Lower lobe of right lung (tissue), 2 donors: ENCODE data around the gene CSH2. TPM values are rescaled to one million over a fixed set of nuclear protein-coding genes. Genes with fewer than 3 reads are reported as not detected.
"Not testable (repeated sequence)": the region's sequence is repeated elsewhere in the genome, so short reads cannot be mapped to it uniquely, and the experiment has no call there.

Experiments used
- ATAC-seq, 2 donors: fragments of 200-7000 bp; cut with Tn5 transposase; one replicate each; pipeline ENCODE4 v1.9.1; 2020 to 2022; ENCODE audit warnings: mild to moderate bottlenecking in 2 of 2, moderate library complexity in 2 of 2
- DNase-seq: peaks from one replicate; pipeline ENCODE4 v3.0.0-alpha.2; 2020
- H3K27ac ChIP-seq: fragments of 200-600 bp; one replicate; pipeline ENCODE4 v1.8.0; 2022
- H3K27me3 ChIP-seq: fragments of 200-600 bp; one replicate; pipeline ENCODE4 v1.8.0; 2022; ENCODE audit warnings: low read depth
- H3K36me3 ChIP-seq: fragments of 200-600 bp; one replicate; pipeline ENCODE4 v1.8.0; 2022; ENCODE audit warnings: mild to moderate bottlenecking
- H3K4me1 ChIP-seq: fragments of 200-600 bp; one replicate; pipeline ENCODE4 v1.8.0; 2022
- H3K4me3 ChIP-seq: fragments of 200-600 bp; one replicate; pipeline ENCODE4 v1.8.0; 2022; ENCODE audit warnings: mild to moderate bottlenecking
- H3K9me3 ChIP-seq: fragments of 200-600 bp; one replicate; pipeline ENCODE4 v1.8.0; 2022
- CTCF ChIP-seq: fragments of 200-600 bp; IDR thresholded peaks from one replicate; pipeline ENCODE4 v1.8.0; 2022; ENCODE audit warnings: antibody characterized with exemption, mild to moderate bottlenecking
- intact Hi-C: fragments of 100-400 bp; cut with DNase I; formaldehyde crosslinking; loops from one replicate; pipeline ENCODE4 v1.11.0; 2022
- long read RNA-seq: library from polyadenylated mRNA; unstranded; transcript quantifications from one replicate; pipeline ENCODE4 v2.0.0, GENCODE V29; 2021
- total RNA-seq: library from RNA; stranded (reverse); fragmentation: NEBNext Ultra II Directional; extraction: Animal tissue kit (Norgen Biotek cat#: 25700); gene quantifications from one replicate; pipeline ENCODE4 v1.2.1, GENCODE V29; 2021
- donor health status: DM: no; HTN: yes; CAD: no; lungs with severe emphysema.

CSH2 gene
- not detected for total RNA-seq
- long read RNA-seq: 0 reads

DNA sequence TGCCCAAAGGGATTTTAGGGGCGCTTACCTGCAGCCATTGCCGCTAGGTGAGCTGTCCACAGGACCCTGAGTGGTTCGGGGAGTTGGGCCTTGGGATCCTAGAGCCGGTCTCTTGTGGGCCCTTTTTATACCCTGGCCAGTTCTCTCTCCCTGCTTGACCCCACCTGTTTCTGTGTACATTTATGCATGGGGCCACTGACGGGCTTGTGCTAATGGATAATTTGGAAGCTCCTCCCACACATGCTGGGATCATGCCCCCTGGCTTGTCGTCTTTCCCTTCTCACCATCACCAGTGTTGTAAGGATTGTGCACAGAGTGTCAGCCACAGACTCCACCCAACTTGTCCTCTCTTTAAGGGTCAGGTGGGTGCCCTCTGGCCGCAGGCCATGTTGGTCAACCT, at the start of gene CSH2:
TSS of gene CSH2 (minus strand) at position 101 of the 400 bp plus-strand sequence. CDS start at position 38, 63 bp downstream.
- DNase-seq, H3K36me3 ChIP-seq, intact Hi-C loops, H3K27me3 ChIP-seq, H3K4me1 ChIP-seq, H3K4me3 ChIP-seq, H3K9me3 ChIP-seq, H3K27ac ChIP-seq, ATAC-seq: not testable (repeated sequence)

DNA sequence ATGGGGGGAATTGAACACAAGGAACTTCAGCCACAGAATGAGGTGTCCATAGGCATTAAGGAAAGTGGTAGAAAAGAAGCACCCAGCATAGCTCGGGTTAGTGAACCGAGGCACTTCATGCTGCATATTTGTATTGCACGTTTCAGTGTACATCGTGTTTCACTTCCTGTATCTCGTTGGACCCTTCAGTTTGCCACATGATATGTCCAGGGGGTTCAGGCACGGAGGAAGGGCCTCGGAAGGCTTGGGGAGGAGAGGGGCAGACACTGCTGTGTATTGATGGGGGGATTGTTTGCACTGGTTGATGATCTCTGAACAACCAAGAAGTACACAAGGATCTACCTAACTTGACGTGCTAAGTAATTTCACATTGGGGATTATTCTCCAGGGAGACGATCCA, 48.9 kb upstream of the CSH2 start:
- H3K27ac ChIP-seq, H3K36me3 ChIP-seq, intact Hi-C loops, H3K9me3 ChIP-seq, H3K27me3 ChIP-seq, H3K4me3 ChIP-seq, H3K4me1 ChIP-seq, ATAC-seq: not testable (repeated sequence)
- DNase-seq: peak; percentile 3

GRCh38 chr17:63920779-63921178, 47.3 kb upstream of the CSH2 start:
- H3K4me3 ChIP-seq, H3K36me3 ChIP-seq, H3K9me3 ChIP-seq, ATAC-seq, H3K27me3 ChIP-seq, intact Hi-C loops, H3K4me1 ChIP-seq, H3K27ac ChIP-seq, DNase-seq: not testable (repeated sequence)

GRCh38 chr17:63920050-63920449, 46.6 kb upstream of the CSH2 start:
- H3K36me3 ChIP-seq, H3K27ac ChIP-seq, H3K9me3 ChIP-seq, H3K4me1 ChIP-seq, ATAC-seq, H3K27me3 ChIP-seq, DNase-seq, intact Hi-C loops, H3K4me3 ChIP-seq: not testable (repeated sequence)

- no peaks in the 10 kb centered on the region for H3K4me1 ChIP-seq
- peak; percentile 89 to 91 for ATAC-seq
- H3K27ac ChIP-seq: no peak overlapping the region
- intact Hi-C loops: no loop called here
- TF ChIP-seq CTCF: peak; percentile 94
- H3K4me3 ChIP-seq: no peak overlapping the region
- DNase-seq: no peak
- no peaks in the 10 kb centered on the region for H3K36me3 ChIP-seq
- H3K9me3 ChIP-seq: no peaks in the 10 kb centered on the region
- H3K27me3 ChIP-seq: peaks cover 5% of the 10 kb centered on the region
Measured at GRCh38 chr17:63919311-63919723, 45.8 kb upstream of the CSH2 start.

GRCh38 chr17:63918789-63919305, 45.4 kb upstream of the CSH2 start, which contains the start of gene GH1:
TSS of gene GH1 (minus strand) at chr17:63918839. CDS start at chr17:63918776, 63 bp downstream.
- H3K27me3 ChIP-seq, H3K4me3 ChIP-seq, H3K4me1 ChIP-seq, H3K27ac ChIP-seq, H3K36me3 ChIP-seq, H3K9me3 ChIP-seq, intact Hi-C loops, ATAC-seq: not testable (repeated sequence)
- DNase-seq: peak; percentile 26

GRCh38 chr17:63918305-63918704, 44.8 kb upstream of the CSH2 start:
- TF ChIP-seq CTCF: no peak
- no peak for DNase-seq
- Histone ChIP-seq H3K4me1 (no peaks in the 10 kb centered on the region), H3K36me3 (no peaks in the 10 kb centered on the region), H3K9me3 (no peaks in the 10 kb centered on the region), H3K27ac (no peak overlapping the region), H3K4me3 (no peak overlapping the region), H3K27me3 (peaks cover 5% of the 10 kb centered on the region)
- intact Hi-C loops: no loop called here
- ATAC-seq: no peak

DNA sequence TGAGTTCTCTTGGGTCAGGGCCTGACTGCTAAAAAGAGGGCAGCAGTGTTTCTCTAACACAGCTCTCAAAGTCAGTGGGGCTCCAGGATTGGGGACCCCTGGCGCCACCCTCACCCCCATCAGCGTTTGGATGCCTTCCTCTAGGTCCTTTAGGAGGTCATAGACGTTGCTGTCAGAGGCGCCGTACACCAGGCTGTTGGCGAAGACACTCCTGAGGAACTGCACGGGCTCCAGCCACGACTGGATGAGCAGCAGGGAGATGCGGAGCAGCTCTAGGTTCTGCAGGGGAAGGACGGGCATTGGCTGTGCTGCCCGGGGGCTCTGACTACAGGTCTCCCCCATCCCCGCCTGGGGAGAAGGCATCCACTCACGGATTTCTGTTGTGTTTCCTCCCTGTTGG, 44.2 kb upstream of the CSH2 start:
- Histone ChIP-seq H3K36me3 (no peaks in the 10 kb centered on the region), H3K27ac (no peak overlapping the region), H3K27me3 (peaks cover 5% of the 10 kb centered on the region), H3K9me3 (no peaks in the 10 kb centered on the region), H3K4me1 (no peaks in the 10 kb centered on the region), H3K4me3 (no peak overlapping the region)
- DNase-seq (peak; percentile 32), ATAC-seq (no peak)
- intact Hi-C loops: no loop called here
- TF ChIP-seq CTCF: no peak

DNA sequence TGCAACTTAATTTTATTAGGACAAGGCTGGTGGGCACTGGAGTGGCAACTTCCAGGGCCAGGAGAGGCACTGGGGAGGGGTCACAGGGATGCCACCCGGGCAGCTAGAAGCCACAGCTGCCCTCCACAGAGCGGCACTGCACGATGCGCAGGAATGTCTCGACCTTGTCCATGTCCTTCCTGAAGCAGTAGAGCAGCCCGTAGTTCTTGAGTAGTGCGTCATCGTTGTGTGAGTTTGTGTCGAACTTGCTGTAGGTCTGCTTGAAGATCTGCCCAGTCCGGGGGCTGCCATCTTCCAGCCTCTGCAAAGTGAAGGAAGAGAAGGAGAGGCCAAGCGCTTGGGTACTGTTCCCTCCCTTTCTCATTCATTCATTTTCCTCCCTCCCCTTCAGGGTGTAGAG, 43.7 kb upstream of the CSH2 start:
- H3K27ac ChIP-seq, H3K4me3 ChIP-seq, H3K9me3 ChIP-seq, DNase-seq, H3K36me3 ChIP-seq, intact Hi-C loops, H3K27me3 ChIP-seq, ATAC-seq, H3K4me1 ChIP-seq: not testable (repeated sequence)
